ENCODE data around the gene C6orf58. TPM values are rescaled to one million over a fixed set of nuclear protein-coding genes. Genes with fewer than 3 reads are reported as not detected.

C6orf58 gene
- 1.6 TPM for total RNA-seq

DNA sequence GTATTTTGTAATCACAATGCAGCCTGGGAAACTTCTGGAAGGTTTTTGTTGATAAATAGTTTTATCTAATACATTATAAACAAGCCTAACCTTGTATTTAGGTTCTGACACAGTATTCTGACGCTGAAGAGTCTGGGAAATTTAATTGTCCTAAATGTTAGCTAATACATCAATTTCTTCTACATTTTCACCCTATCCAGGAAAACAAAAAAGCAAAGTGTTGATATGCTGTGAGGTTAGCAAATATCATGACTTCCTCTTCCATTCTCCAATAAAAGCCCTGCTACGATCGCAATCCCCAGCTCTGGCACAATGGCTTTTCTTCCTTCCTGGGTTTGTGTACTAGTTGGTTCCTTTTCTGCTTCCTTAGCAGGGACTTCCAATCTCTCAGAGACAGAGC is at the start of gene C6orf58:
TSS of gene C6orf58 (plus strand) at position 301 of the 400 bp plus-strand sequence. CDS start at position 313, 12 bp downstream.
- no peak for DNase-seq (ENCODE audit: low spot score in 2 of 2)
- no peak for FAIRE-seq

DNA sequence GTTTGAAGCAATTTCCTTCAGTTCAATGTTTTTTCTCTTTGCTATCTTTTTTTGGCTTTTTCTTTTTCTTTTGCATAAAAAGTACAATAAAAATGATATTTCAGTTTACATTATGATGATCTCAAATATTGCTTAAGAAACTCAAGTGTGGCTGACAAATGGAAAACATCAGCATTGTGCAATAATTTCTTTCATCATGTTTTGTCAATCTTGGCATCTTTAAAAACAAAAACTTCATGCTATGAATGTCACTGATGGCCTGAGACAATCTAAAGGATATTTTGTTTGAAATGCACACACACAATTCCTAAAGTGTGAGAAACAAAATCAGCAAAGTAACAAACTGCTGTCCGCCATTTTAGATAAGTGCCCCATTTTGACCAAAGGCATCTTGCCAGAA is 44.0 kb upstream of the C6orf58 start:
- DNase-seq (ENCODE audit: low spot score in 2 of 2) (no peak), FAIRE-seq (no peak)

DNA sequence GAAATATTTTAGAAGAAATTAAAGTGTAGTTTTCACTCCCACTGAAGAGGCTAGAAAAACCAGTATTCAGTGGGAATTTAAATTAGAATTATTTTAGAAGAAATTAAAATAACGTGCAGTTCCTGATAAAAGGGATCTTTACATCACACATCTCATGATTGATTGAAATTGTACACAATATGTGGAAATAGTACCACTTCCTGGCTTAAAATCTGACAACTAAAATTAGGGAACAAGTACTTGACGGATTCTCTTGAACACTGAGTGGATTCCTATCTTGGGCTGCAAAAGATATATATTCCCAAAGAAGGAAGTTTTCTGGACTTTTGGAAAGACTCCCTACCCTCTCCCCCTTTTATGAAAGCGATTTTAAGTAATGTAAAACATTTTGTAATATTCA is 43.2 kb upstream of the C6orf58 start:
- FAIRE-seq: no peak
- no peak for DNase-seq (ENCODE audit: low spot score in 2 of 2)

DNA sequence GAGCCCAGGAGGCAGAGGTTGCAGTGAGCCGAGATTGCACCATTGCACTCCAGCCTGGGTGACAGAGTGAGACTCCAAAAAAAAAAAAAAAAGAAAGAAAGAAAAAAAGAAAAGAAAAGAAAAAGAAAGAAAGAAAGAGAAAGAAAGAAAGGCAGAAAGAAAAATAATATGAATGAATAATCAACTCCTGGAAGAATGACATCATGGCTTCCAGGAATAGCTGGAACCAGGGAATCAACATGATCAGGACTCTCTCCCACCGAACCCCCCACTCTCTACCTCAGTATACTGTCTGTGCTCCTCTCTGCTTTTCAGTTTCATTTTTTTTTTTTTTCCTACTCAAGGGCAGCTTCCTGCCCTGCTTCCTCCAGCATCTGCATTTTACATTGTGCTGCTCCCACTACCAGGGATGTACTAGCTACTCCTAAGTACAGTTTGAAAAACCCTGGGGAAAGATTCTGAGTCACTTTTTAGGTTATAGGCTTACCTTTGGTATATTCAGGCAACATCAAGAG is 38.2 kb upstream of the C6orf58 start:
- FAIRE-seq: no peak
- no peak for DNase-seq (ENCODE audit: low spot score in 2 of 2)

DNA sequence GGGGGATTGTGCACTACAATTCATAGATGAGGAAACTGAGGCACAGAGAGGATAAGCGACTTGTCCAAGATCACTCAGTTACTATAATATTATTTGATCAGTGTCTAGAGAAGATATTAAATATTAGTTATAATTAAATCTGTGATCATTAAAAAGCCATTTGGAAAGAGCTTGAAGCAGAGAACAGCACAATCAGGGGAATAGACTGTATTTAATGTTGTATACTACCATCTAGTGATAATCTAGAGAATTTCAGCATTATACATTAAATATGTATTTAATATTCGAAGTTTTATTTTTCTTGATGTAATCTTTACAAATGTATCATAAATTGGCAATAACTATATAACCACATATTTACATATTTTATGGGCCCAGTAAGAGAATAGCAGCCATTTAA is 37.7 kb upstream of the C6orf58 start:
- FAIRE-seq: peak; percentile 98
- DNase-seq (ENCODE audit: low spot score in 2 of 2): peak; percentile 8 to 33

DNA sequence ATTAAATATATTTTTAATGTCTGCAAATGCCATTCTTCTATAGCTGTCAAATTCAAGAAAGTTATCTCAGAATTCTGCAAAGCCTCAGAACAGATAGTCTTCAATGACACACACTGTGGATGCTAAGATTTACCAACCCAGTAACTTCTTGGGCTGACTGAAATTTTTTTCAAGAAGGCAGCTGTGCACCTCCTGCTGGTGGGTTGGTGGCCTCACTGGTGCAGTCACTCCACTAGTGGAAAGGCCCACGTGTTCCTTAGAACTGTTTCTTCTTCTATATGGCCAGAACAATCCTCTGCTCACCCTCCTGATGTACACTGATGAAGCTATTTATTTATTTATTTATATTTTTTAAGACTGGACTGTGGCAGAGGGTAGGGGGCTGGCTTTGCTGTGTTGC is 29.8 kb upstream of the C6orf58 start:
- no peak for FAIRE-seq

DNA sequence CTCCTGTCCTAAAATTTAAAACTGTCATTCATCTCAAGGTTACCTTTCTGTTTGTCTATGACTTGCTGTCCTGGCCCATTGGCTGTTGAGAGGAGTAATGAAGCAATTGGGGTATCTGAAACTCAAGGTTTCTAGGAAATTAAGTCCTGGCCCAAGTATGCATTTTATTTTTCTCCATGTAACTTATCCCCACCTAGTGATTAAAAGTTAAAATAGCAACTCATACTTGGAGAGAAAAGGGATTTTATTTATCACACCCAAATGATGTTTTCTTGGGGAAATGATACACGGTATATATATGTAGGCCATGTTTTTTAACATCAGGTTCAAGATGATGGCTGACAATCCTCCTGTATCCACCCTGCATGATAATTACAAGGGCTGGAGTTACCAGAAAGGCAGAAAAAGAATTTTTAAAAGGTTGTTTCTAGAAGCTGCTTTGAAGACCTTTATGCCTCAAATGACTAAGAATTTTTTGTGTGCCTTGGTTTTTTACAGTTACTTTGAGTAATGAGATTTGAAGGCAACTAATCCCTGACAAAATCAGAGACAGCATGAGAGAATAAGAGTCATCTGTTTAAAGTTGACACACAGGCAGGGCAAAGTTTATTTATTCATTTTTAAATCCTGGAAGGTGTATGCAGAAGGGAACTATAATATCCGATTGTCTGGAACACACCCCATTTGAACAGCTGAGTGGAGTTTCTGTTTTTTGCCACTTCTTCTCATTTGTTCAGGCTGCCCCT is 28.9 kb upstream of the C6orf58 start:
- FAIRE-seq: no peak

More for the DNA sequence above, 29.8 kb upstream of the C6orf58 start:
- DNase-seq (ENCODE audit: low spot score in 2 of 2): no peak

DNA sequence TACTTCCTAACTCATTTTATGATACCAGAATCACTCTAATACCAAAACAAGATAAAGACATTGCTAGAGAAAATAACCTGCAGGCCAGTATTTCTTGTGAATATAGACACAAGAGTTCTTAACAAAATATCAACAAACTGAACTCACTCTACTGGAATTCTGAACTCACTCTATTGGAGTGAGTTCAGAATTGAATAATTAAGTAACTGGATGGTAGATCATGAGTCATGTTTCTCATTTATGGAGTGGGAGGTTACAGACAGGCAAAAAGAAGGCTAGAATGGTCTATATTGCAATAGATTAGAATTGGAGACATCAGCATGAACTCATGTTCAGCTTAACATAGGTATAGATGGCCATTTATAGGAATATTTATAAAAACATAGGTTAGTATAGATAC is 26.6 kb upstream of the C6orf58 start:
- DNase-seq (ENCODE audit: low spot score in 2 of 2) (no peak), FAIRE-seq (no peak)

More for the DNA sequence above, 28.9 kb upstream of the C6orf58 start:
- DNase-seq (ENCODE audit: low spot score in 2 of 2): no peak

DNA sequence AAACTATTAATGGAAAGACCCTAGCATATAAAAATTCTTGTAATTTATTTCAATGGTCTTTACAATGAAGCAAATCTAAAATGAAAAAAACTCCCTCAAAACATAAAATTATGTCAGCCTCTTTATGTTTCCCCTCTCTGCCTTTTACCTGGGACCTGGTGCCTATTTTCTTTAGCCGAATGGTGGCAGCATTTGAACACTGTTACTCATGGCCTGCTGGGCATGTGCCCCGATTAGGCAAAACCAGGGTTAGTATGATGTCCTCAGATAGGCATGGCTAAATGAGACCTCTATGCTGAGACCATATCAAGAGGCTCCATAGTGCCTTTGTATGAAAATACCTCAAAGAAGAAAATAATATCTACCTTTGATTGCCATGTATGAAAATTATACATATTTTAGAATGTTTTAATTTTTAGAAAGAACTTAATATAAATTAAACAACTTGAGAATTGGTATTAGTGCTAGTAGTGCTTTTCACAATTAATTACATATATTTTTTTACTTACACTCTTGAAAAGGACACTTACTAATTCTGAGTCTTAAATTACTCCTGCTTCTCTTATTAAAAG is 22.5 kb upstream of the C6orf58 start:
- DNase-seq (ENCODE audit: low spot score in 2 of 2) (no peak), FAIRE-seq (no peak)

DNA sequence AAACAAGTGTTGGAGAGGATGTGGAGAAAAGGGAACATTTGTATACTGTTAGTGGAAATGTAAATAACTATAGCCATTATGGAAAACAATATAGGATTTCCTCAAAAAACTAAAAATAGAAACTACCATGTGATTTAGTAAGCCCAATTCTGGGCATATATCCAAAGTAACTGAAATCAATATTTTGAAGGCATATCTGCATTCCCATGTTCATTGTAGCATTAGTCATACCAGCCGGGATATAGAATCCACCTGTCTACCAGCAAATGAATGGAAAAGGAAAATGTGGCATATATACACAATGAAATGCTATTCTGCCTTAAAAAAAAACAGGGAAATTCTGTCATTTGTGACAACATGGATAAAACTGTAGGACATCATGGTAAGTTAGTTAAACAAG is 15.3 kb upstream of the C6orf58 start:
- DNase-seq (ENCODE audit: low spot score in 2 of 2) (no peak), FAIRE-seq (no peak)

DNA sequence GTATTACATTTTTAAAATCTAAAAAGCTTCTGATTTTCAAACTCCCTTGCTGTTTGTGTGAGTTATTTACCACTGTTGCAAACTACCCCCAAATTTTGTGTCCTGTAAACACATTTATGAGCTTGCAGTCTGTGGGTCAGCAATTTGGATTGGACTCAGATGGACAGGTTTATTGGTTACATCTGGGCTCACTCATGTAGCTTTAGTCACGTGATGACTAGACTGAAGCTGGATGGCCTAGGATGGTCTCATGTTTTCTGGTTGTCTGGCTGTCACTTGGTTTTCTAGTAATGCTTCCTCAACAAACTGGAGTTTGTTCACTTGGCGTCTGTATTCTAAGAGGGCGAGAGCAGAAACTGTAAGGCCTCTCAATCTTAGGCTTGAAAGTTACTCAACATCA is 12.2 kb upstream of the C6orf58 start:
- DNase-seq (ENCODE audit: low spot score in 2 of 2) (no peak), FAIRE-seq (no peak)

DNA sequence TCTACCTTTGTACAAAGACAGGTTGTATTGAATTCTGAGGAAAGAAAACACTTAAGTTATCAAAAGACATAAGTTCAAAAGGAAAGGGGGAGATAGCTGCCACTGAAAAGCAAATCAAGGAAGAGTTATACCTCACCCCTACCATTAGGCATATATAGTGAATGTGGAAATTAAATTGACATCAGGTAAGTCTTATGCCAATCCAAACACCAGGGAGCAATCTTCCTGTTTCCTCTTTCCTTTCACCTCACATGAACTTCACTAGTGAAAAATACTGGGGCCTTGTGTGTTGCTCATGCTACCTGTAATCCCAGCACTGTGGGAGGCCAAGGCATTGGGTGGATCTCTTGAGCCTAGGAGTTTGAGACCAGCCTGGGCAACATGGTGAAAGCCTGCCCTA is 10.9 kb upstream of the C6orf58 start:
- FAIRE-seq (no peak), DNase-seq (ENCODE audit: low spot score in 2 of 2) (no peak)

DNA sequence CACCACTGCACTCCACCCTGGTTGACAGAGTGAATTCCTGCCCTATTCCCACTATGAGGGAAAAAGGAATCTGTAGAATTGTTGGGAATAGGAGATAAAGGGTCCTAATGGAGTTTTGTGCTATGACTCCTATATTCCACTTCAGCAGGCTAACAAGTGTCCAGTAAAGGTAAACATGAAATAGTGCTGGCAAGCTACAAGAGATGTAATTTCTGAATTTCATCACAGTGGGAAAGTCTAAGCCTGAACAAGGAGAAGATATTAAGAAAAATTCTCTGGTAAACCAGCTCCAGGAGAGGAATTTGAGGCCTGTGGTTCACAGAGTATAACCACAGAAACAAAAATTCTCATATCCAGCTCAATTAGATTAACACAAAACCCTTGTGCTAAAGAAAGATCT is 10.3 kb upstream of the C6orf58 start:
- no peak for DNase-seq (ENCODE audit: low spot score in 2 of 2)
- FAIRE-seq: no peak

DNA sequence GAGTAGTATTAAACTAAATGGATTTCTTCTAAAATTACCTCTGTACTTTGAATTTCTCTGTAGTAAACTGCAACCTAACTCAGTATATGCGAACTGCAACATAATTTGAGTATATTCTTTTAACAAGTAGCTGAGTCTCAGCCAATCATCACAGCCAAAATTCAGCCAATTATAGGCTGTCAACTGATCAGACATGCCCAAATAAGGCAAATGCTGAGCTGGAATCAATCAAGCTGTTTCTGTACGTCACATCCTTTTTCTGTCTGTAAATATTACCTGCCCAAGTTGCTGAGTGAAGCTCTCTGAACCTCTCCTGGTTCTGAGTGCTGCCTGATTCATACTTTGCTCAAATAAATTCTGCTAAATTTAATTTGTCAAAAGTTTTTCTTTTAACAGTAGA is 9.5 kb upstream of the C6orf58 start:
- DNase-seq (ENCODE audit: low spot score in 2 of 2) (no peak), FAIRE-seq (no peak)

DNA sequence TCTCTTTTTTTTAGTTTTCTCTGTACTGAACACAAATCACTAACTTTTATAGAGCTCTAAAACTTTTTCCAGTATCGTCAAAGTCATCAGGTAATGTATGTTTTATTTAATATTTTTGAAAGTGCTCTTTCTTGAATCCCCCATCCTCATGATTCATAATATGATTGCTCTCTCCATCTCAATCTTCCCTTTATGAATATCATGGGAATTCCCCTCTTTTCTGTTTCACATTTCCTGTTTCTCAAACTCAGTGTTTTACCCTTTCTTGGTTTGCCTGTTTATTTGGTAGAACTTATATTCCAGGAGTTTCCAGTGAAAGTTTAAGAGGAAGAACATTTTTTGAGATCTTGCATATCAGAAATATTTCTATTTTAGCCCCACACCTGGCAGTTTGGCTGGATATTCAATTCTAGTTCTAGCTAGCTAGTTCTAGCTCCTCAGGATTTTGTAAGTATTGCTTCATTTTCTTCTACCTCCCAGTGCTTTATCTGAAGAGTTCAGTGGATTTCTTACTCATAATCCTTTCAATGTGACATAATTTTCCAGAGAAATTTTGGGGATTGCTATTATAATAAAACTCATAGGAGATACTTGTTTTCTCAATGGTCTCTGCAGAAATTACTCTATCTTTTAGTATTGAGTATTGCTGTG is 6.1 kb upstream of the C6orf58 start:
- no peak for FAIRE-seq
- DNase-seq (ENCODE audit: low spot score in 2 of 2): no peak

DNA sequence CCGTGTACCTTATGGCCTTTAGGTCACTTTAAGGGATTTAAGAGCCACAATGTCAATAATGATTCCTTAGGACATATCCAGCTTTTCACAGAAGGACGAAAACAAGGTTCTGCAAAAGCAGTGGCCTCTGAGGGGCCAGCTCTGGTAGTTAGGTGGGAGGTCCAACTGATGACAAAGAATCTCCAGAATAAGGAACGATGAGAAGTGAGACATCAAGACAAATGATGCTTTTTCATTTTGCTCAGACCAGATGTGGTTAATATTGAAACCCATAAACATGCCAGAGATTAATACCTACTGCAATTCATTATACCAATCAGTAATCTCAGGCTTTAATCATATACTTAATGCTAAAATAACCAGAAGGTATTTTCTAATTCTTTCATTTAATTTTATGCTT is 1.9 kb downstream of the C6orf58 start:
- FAIRE-seq: no peak
- no peak for DNase-seq (ENCODE audit: low spot score in 2 of 2)

DNA sequence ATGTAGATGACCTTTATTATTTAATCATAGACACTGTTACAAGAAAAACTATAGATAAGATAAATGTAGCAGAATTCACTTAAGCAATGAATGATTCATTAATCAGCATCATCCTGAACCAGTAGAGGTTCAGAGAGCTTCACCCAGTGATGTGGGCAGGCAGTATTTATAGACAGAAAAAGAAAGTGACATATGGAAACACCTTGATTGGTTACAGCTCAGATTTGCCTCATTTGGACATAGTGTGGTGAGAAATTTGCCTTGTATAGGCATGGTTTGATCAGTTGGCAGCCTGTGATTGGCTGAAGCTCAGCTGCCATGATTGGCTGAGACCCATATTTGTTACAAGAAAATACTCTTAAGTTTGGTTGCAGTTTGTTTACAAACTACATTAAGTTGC is 4.6 kb downstream of the C6orf58 start:
- FAIRE-seq (no peak), DNase-seq (ENCODE audit: low spot score in 2 of 2) (no peak)

DNA sequence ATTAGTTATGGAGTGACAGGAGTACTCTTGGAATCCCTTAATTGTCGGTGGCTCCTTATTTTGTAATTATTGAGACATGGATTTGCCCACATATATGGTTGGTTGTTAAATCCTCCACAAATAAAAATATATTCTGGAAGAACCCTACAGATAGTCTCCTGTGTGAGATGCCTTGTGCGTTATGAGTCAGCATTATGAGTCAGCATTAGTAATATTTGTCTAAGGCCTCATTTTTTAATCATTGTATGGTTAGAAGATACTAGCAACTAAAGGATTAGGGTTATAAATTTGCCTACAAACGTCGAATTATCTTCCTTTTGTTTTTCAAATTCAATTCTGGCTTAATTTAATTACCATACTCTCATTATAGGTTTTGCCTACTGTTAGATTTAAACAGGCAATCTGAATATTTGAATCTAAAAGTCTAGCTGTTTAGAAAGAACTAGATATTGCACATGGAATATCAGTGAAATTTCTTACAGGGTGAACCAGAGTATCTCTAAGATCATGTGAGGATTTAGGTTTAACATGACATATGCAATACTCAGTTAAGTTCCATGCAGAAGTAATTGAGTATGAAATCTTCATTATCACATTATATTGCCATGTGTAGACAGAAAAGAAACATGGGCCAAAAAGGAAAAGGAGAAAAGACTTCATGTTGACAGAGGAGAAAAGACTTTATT is 5.9 kb downstream of the C6orf58 start:
- DNase-seq (ENCODE audit: low spot score in 2 of 2): no peak
- no peak for FAIRE-seq

DNA sequence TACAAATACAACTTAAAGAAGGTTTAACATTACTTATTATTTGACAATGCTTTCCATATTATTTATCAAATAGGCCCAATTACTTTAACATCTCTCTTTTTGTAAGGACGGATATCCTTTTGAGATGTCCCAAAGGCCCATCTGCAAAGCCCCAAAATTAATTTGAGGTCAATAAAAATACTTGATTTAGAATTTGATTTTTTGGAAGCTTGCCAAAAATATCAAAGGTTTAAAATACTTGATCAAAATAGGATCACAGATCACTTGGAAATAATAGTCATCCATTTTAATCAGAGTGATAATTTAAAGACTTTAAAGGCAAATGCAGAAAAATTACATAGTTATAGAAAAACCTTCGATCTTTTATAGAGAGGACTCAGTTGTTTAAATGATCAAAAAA is 8.1 kb downstream of the C6orf58 start:
- no peak for DNase-seq (ENCODE audit: low spot score in 2 of 2)

DNA sequence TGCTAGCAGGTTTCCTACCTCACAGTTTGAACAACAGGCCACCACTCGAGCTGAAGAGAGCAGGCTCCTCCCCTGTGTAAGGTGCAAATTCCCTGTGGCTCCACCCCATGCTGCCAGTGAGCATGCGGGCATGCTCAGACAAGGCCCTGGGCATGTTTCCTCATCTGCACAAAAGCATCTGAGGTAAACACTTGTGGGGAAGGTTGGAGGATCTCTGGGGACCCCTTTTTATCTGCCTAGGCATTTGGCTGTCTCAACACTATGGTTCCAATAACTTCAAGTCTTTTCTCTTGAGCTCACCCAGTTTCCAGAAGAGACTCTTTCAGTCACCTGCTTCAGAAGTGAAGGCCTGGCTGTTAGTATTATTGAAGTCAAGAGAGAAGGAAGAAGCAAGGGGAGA is 9.4 kb downstream of the C6orf58 start:
- no peak for DNase-seq (ENCODE audit: low spot score in 2 of 2)
- no peak for FAIRE-seq

More for the DNA sequence above, 8.1 kb downstream of the C6orf58 start:
- peak; percentile 42 for FAIRE-seq

DNA sequence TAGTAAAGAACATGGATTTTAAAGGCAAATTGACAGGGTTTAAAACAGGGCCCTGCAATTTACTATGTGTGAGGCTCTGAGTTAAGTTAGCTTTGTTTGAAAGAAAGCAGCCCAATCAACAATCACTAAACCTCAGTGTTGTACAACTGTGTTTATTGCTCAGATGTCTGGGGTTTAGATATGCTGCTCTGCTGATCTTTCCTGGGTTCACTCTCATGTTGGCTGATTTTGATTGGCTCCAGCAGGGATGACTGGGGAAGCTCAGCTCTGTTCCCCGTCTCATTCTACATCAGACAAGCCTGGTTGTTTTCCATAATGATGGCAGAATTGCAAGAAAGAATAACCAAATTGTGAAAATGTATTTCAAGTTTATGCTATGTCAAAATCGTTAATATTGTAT is 10.9 kb downstream of the C6orf58 start:
- FAIRE-seq (no peak), DNase-seq (ENCODE audit: low spot score in 2 of 2) (no peak)
